ENCODE results near the gene TTC24.

DNA sequence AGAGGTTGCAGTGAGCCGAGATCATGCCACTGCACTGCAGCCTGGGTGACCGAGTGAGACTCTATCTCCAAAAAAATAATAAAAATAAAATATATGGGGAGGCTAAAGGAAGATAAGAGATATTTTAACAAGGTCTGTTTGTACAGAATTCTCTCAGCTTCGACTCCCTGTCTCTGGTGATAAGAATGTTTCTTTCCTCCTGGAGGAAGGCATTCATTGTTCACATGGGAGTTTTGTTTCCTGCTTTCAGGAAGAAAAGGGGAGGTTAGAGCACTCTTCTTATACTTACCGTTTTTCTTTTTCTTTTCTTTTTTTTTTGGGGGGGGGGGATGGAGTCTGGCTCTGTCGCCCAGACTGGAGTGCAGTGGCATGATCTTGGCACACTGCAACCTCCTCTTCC lies 10.0 kb downstream of the TTC24 start:
- TF ChIP-seq RAD21 (IDR thresholded peaks at IDR 0.05; ENCODE audit: insufficient read depth, low read depth, low read length) = no peak
- TF ChIP-seq, protein P1, sequence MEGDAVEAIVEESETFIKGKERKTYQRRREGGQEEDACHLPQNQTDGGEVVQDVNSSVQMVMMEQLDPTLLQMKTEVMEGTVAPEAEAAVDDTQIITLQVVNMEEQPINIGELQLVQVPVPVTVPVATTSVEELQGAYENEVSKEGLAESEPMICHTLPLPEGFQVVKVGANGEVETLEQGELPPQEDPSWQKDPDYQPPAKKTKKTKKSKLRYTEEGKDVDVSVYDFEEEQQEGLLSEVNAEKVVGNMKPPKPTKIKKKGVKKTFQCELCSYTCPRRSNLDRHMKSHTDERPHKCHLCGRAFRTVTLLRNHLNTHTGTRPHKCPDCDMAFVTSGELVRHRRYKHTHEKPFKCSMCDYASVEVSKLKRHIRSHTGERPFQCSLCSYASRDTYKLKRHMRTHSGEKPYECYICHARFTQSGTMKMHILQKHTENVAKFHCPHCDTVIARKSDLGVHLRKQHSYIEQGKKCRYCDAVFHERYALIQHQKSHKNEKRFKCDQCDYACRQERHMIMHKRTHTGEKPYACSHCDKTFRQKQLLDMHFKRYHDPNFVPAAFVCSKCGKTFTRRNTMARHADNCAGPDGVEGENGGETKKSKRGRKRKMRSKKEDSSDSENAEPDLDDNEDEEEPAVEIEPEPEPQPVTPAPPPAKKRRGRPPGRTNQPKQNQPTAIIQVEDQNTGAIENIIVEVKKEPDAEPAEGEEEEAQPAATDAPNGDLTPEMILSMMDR (IDR thresholded peaks at IDR 0.05 in 2 of 3, conservative IDR thresholded peaks at IDR 0.05 in 1 of 3; ENCODE audit: control insufficient read depth in 2 of 3, extremely low read depth in 1 of 3, insufficient read depth in 1 of 3, low read depth in 3 of 3, low read length in 3 of 3) = no peak
- TF ChIP-seq, protein P2, sequence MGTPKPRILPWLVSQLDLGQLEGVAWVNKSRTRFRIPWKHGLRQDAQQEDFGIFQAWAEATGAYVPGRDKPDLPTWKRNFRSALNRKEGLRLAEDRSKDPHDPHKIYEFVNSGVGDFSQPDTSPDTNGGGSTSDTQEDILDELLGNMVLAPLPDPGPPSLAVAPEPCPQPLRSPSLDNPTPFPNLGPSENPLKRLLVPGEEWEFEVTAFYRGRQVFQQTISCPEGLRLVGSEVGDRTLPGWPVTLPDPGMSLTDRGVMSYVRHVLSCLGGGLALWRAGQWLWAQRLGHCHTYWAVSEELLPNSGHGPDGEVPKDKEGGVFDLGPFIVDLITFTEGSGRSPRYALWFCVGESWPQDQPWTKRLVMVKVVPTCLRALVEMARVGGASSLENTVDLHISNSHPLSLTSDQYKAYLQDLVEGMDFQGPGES (IDR thresholded peaks at IDR 0.05) = no peak
- no peak for TF ChIP-seq HDAC6 (IDR thresholded peaks at IDR 0.05; ENCODE audit: unreplicated experiment)
- no peak for TF ChIP-seq SIX5 (IDR thresholded peaks at IDR 0.05; ENCODE audit: low read depth, low read length, severe bottlenecking)
- no peak for TF ChIP-seq YY1 (IDR thresholded peaks at IDR 0.05; ENCODE audit: low read depth, low read length)
- TF ChIP-seq POLR2A (IDR thresholded peaks at IDR 0.05; ENCODE audit: low read depth, low read length) = no peak
- no peak for TF ChIP-seq PKNOX1 (IDR thresholded peaks at IDR 0.05)
- TF ChIP-seq TCF12 (IDR thresholded peaks at IDR 0.05; ENCODE audit: low read depth, low read length) = no peak

All from GM12878 (cell line).